Muscle layer of duodenum (tissue), 2 donors: Measurements from ENCODE around the gene IP6K3.

Source experiments
- H3K27ac ChIP-seq: one replicate; pipeline ENCODE4 v1.7.0; 2013; ENCODE audit warnings: mild to moderate bottlenecking, low read length
- H3K27me3 ChIP-seq: one replicate; pipeline ENCODE4 v1.7.0; 2013; ENCODE audit warnings: low read depth, mild to moderate bottlenecking, control low read depth, low read length
- H3K36me3 ChIP-seq, 2 donors: one replicate each; pipeline ENCODE4 v1.7.0; 2013; ENCODE audit warnings: low read length in 2 of 2, control low read depth in 1 of 2, mild to moderate bottlenecking in 1 of 2; ENCODE audit not compliant: insufficient read depth in 2 of 2, control insufficient read depth in 1 of 2
- H3K4me1 ChIP-seq, 2 donors: one replicate each; pipeline ENCODE4 v1.7.0; 2013; ENCODE audit warnings: low read length in 2 of 2, mild to moderate bottlenecking in 2 of 2, control low read depth in 1 of 2, moderate library complexity in 1 of 2; ENCODE audit not compliant: insufficient read depth in 2 of 2, control insufficient read depth in 1 of 2
- H3K4me3 ChIP-seq, 2 donors: one replicate each; pipeline ENCODE4 v1.7.0; 2013; ENCODE audit warnings: low read length in 2 of 2, low read depth in 1 of 2, mild to moderate bottlenecking in 1 of 2
- H3K9me3 ChIP-seq, 2 donors: one replicate each; pipeline ENCODE4 v1.7.0; 2013; ENCODE audit warnings: low read length in 2 of 2, control low read depth in 1 of 2, mild to moderate bottlenecking in 1 of 2; ENCODE audit not compliant: control insufficient read depth in 1 of 2
- donor health status: healthy.

IP6K3 gene

GRCh38 chr6:33697845-33698244 is 48.9 kb downstream of the IP6K3 start:
- Histone ChIP-seq H3K4me1 (peaks cover 3 to 48% of the 10 kb centered on the region in 2 donors), H3K27ac (no peak overlapping the region)

GRCh38 chr6:33696548-33697518 is 49.9 kb downstream of the IP6K3 start:
- H3K27me3 ChIP-seq, result no peaks in the 10 kb centered on the region
- no peaks in the 10 kb centered on the region for H3K9me3 ChIP-seq
- H3K4me1 ChIP-seq, result peaks cover 4 to 51% of the 10 kb centered on the region in 2 donors
- peak overlapping the region; percentile 39 for H3K27ac ChIP-seq
- H3K4me3 ChIP-seq, result no peak overlapping the region
- peaks cover 10 to 27% of the 10 kb centered on the region in 2 donors for H3K36me3 ChIP-seq

More at GRCh38 chr6:33697845-33698244, 48.9 kb downstream of the IP6K3 start:
- H3K36me3 ChIP-seq, result peaks cover 10 to 27% of the 10 kb centered on the region in 2 donors
- H3K4me3 ChIP-seq, result no peak overlapping the region
- H3K9me3 ChIP-seq, result no peaks in the 10 kb centered on the region
- no peaks in the 10 kb centered on the region for H3K27me3 ChIP-seq

GRCh38 chr6:33696076-33696475 is 50.6 kb downstream of the IP6K3 start:
- Histone ChIP-seq H3K27me3 (no peaks in the 10 kb centered on the region), H3K4me3 (no peak overlapping the region), H3K27ac (no peak overlapping the region), H3K4me1 (peaks cover 4 to 51% of the 10 kb centered on the region in 2 donors), H3K9me3 (no peaks in the 10 kb centered on the region), H3K36me3 (peaks cover 15 to 26% of the 10 kb centered on the region in 2 donors)

GRCh38 chr6:33695451-33695887 is 51.2 kb downstream of the IP6K3 start:
- Histone ChIP-seq H3K36me3 (peaks cover 16 to 30% of the 10 kb centered on the region in 2 donors), H3K27ac (no peak overlapping the region)

GRCh38 chr6:33694977-33695376 is 51.7 kb downstream of the IP6K3 start:
- Histone ChIP-seq H3K4me1 (peaks cover 4 to 48% of the 10 kb centered on the region in 2 donors), H3K9me3 (no peaks in the 10 kb centered on the region), H3K27ac (no peak overlapping the region), H3K27me3 (no peaks in the 10 kb centered on the region), H3K4me3 (no peak overlapping the region), H3K36me3 (peaks cover 19 to 32% of the 10 kb centered on the region in 2 donors)

More at GRCh38 chr6:33695451-33695887, 51.2 kb downstream of the IP6K3 start:
- H3K9me3 ChIP-seq, result no peaks in the 10 kb centered on the region
- no peaks in the 10 kb centered on the region for H3K27me3 ChIP-seq
- H3K4me1 ChIP-seq, result peaks cover 4 to 48% of the 10 kb centered on the region in 2 donors
- no peak overlapping the region for H3K4me3 ChIP-seq

- H3K27ac ChIP-seq, result peak overlapping the region; percentile 43
- H3K27me3 ChIP-seq, result no peaks in the 10 kb centered on the region
- H3K4me1 ChIP-seq, result peaks cover 4 to 48% of the 10 kb centered on the region in 2 donors
- H3K4me3 ChIP-seq, result no peak overlapping the region
- no peaks in the 10 kb centered on the region for H3K9me3 ChIP-seq
- H3K36me3 ChIP-seq, result peaks cover 19 to 37% of the 10 kb centered on the region in 2 donors
Measured at GRCh38 chr6:33694401-33694931, 52.2 kb downstream of the IP6K3 start.

- Histone ChIP-seq H3K9me3 (no peaks in the 10 kb centered on the region), H3K4me1 (peaks cover 4 to 48% of the 10 kb centered on the region in 2 donors), H3K27me3 (no peaks in the 10 kb centered on the region), H3K4me3 (no peak overlapping the region), H3K27ac (peak overlapping the region; percentile 43), H3K36me3 (peaks cover 29 to 39% of the 10 kb centered on the region in 2 donors)
Measured at GRCh38 chr6:33693186-33694105, 53.3 kb downstream of the IP6K3 start.

- no peak overlapping the region for H3K27ac ChIP-seq
- no peaks in the 10 kb centered on the region for H3K9me3 ChIP-seq
- H3K27me3 ChIP-seq, result no peaks in the 10 kb centered on the region
- peaks cover 4 to 48% of the 10 kb centered on the region in 2 donors for H3K4me1 ChIP-seq
- no peak overlapping the region for H3K4me3 ChIP-seq
- peaks cover 30 to 39% of the 10 kb centered on the region in 2 donors for H3K36me3 ChIP-seq
Measured at GRCh38 chr6:33692760-33693158, 53.9 kb downstream of the IP6K3 start.

- H3K4me3 ChIP-seq, result no peak overlapping the region
Measured at GRCh38 chr6:33692078-33692759, 54.5 kb downstream of the IP6K3 start.

GRCh38 chr6:33691456-33692077 is 55.1 kb downstream of the IP6K3 start:
- peaks cover 4 to 39% of the 10 kb centered on the region in 2 donors for H3K4me1 ChIP-seq
- no peaks in the 10 kb centered on the region for H3K27me3 ChIP-seq
- no peak overlapping the region for H3K4me3 ChIP-seq
- H3K9me3 ChIP-seq, result no peaks in the 10 kb centered on the region
- H3K27ac ChIP-seq, result no peak overlapping the region
- H3K36me3 ChIP-seq, result peaks cover 38 to 42% of the 10 kb centered on the region in 2 donors

More at GRCh38 chr6:33692078-33692759, 54.5 kb downstream of the IP6K3 start:
- Histone ChIP-seq H3K27me3 (no peaks in the 10 kb centered on the region), H3K9me3 (no peaks in the 10 kb centered on the region), H3K36me3 (peaks cover 31 to 39% of the 10 kb centered on the region in 2 donors), H3K4me1 (peaks cover 4 to 45% of the 10 kb centered on the region in 2 donors), H3K27ac (no peak overlapping the region)
